Tibial nerve (tissue), 4 donors: ENCODE measurements around the gene TMEM26. TPM values are rescaled to one million over a fixed set of nuclear protein-coding genes. Genes with fewer than 3 reads are reported as not detected.

ENCODE experiments used
- DNase-seq, 2 donors: peaks; one replicate each; pipeline ENCODE4 v3.0.0-alpha.2; 2019; ENCODE audit warnings: low spot score in 2 of 2
- H3K27ac ChIP-seq, 4 donors: fragments of 200-600 bp; sonication (generic) in 3 of 4; one replicate each; pipeline ENCODE4 v1.5.1; 2017 to 2019; ENCODE audit warnings: mild to moderate bottlenecking in 1 of 4
- H3K27me3 ChIP-seq, 2 donors: fragments of 200-600 bp; sonication (generic) in 1 of 2; one replicate each; pipeline versions ENCODE4 v1.5.1 to v1.6.0; 2017 to 2019
- H3K36me3 ChIP-seq, 3 donors: fragments of 200-600 bp; sonication (generic); one replicate each; pipeline ENCODE4 v1.5.1; 2018 to 2019
- H3K4me1 ChIP-seq, 4 donors: fragments of 200-600 bp; sonication (generic) in 3 of 4; one replicate each; pipeline ENCODE4 v1.5.1; 2017 to 2019
- H3K4me3 ChIP-seq, 4 donors: fragments of 200-600 bp; sonication (generic) in 3 of 4; one replicate each; pipeline ENCODE4 v1.5.1; 2017 to 2019; ENCODE audit warnings: mild to moderate bottlenecking in 1 of 4, moderate library complexity in 1 of 4
- H3K9me3 ChIP-seq, 4 donors: fragments of 200-600 bp; sonication (generic) in 3 of 4; one replicate each; pipeline ENCODE4 v1.5.1; 2017 to 2019
- EP300 ChIP-seq, 2 donors: sonication (generic); formaldehyde crosslinking; IDR thresholded peaks; one replicate each; pipeline ENCODE4 v1.6.1; 2017; ENCODE audit warnings: antibody characterized with exemption in 2 of 2, mild to moderate bottlenecking in 1 of 2
- POLR2A ChIP-seq, 2 donors: fragments of 450-650 bp; IDR thresholded peaks; one replicate each; pipeline ENCODE4 v1.6.1; 2017; ENCODE audit warnings: antibody characterized with exemption in 2 of 2, mild to moderate bottlenecking in 2 of 2, moderate library complexity in 2 of 2
- WGBS, 2 donors: methylation state at CpG; one replicate each; pipeline ENCODE4 v1.1.5; 2018; 5-methylcytosine and 5-hydroxymethylcytosine counted together
- total RNA-seq, 4 donors: library from RNA; depleted of rRNA; stranded (reverse); fragments of >200 nt; gene quantifications; one replicate each; pipeline ENCODE4 v1.1.0, GENCODE V29; 2016
- TF ChIP-seq, protein P1 (sequence below), 5 experiments: fragments of 200-600 bp in 3 of 5; fragments of 450-650 bp in 2 of 5; sonication (generic) in 3 of 5; IDR thresholded peaks; one replicate each; pipeline ENCODE4 v1.5.1; 2016 to 2019; ENCODE audit warnings: antibody characterized with exemption in 5 of 5, mild to moderate bottlenecking in 3 of 5, moderate library complexity in 2 of 5

The TMEM26 gene
- total RNA-seq, 4 donors from 2014 or later, result 0.22 TPM; not detected in 3

DNA sequence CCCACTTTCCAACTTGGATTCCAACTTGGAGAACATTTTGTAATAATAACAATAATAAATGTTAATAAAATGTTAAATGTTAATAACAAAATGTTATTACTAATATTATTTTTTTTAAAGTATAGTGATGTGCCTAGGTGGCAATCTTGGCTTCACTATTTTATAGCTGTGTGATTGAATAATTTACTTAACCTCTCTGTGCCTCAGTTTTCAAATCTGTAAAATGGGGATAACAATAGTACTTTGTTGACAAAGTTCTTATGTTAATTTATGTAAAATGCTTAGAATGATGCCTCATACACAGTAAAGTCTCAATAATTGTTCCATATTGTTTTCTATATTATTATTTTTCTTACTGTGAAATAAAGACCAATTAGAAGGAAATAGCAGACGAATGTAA, 23.3 kb upstream of the TMEM26 start:
- Histone ChIP-seq H3K4me3 (no peak overlapping the region), H3K27me3 (no peaks in the 10 kb centered on the region), H3K27ac (no peak overlapping the region), H3K36me3 (no peaks in the 10 kb centered on the region), H3K9me3 (no peaks in the 10 kb centered on the region), H3K4me1 (no peaks in the 10 kb centered on the region)
- TF ChIP-seq EP300 (IDR thresholded peaks at IDR 0.05), result no peak
- WGBS, 2 donors, result 86 to 97% methylated on average over 1 of the region's 1 CpG
- no peak for DNase-seq

DNA sequence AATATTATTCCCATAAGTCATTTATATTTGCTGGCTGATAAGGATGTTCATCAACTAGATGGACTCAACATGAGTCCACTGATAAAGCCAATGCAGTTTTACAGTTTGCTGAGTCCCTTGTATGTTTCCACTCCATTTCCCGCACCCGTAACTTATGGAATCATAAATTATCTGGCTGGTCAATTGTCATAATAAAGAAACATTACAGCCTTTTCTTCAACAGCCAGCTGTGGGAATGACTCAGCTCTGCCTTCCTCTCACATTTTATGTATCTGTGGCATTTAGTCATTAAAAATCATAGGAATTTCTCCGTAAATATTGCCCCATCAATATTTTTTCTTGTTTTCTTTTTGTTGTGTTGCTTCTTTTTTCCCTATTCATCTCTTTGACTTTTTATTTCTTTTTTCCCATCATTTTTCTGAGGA, 22.3 kb upstream of the TMEM26 start:
- Histone ChIP-seq H3K9me3 (no peaks in the 10 kb centered on the region), H3K27me3 (no peaks in the 10 kb centered on the region), H3K27ac (no peak overlapping the region), H3K4me1 (no peaks in the 10 kb centered on the region), H3K36me3 (no peaks in the 10 kb centered on the region), H3K4me3 (no peak overlapping the region)
- WGBS, 2 donors, result 50 to 66% methylated on average over 3 of the region's 3 CpGs
- no peak for DNase-seq
- TF ChIP-seq, protein P1, sequence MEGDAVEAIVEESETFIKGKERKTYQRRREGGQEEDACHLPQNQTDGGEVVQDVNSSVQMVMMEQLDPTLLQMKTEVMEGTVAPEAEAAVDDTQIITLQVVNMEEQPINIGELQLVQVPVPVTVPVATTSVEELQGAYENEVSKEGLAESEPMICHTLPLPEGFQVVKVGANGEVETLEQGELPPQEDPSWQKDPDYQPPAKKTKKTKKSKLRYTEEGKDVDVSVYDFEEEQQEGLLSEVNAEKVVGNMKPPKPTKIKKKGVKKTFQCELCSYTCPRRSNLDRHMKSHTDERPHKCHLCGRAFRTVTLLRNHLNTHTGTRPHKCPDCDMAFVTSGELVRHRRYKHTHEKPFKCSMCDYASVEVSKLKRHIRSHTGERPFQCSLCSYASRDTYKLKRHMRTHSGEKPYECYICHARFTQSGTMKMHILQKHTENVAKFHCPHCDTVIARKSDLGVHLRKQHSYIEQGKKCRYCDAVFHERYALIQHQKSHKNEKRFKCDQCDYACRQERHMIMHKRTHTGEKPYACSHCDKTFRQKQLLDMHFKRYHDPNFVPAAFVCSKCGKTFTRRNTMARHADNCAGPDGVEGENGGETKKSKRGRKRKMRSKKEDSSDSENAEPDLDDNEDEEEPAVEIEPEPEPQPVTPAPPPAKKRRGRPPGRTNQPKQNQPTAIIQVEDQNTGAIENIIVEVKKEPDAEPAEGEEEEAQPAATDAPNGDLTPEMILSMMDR (IDR thresholded peaks at IDR 0.05), result no peak
- TF ChIP-seq POLR2A (IDR thresholded peaks at IDR 0.05), result no peak
- TF ChIP-seq EP300 (IDR thresholded peaks at IDR 0.05), result no peak

DNA sequence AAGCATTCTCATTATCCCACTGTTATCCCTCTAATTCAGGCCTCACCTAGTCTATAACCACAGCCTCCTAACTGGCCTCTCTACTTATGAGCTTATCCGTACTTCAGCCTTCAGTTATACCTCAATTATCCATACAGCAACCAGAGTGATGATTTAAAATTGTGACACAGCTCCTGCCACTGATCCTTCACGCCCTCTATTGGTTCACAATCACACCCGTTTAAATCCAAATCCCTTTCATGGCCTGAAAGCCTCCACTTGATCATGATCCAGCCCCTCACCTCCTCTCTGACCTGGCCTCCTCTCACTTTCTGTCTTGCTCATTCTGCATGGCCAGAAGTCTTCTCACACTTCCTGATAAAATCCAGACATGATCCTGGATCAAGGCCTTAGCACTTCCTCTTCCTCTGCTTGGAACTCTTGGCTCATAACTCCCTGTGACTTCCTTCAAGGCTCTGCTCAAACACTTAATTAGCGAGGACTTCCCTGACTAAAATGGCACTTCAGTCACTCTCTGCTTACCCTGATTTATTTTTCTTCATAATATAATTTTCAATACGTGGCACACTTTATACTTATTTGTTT, 19.0 kb upstream of the TMEM26 start:
- no peaks in the 10 kb centered on the region for H3K27me3 ChIP-seq
- TF ChIP-seq POLR2A (IDR thresholded peaks at IDR 0.05) (no peak), EP300 (IDR thresholded peaks at IDR 0.05) (no peak)
- TF ChIP-seq, protein P1 (IDR thresholded peaks at IDR 0.05), result no peak
- no peak for DNase-seq
- H3K36me3 ChIP-seq, result no peaks in the 10 kb centered on the region
- H3K27ac ChIP-seq, result no peak overlapping the region
- 75% methylated on average over 5 of the region's 5 CpGs for WGBS, 2 donors
- no peaks in the 10 kb centered on the region for H3K9me3 ChIP-seq
- no peak overlapping the region for H3K4me3 ChIP-seq
- H3K4me1 ChIP-seq, result no peaks in the 10 kb centered on the region

DNA sequence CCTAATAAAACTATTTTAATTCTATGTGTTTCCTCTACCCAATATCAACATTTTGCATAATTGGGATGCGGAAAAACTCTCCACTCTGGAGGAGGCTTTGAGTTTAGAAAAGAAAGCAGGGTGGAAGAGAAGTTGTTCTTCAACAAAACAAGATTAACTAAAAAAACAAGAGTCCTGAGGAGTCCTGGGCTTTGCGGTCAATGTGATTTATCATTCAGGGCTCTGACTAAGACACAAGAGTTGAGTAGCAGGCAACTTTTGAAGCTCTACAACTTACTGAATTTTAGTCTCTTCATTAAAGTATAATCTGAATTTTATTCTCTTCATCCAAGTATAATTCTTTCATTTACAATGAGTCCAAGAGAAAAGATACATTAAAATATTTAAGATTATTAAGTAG, 18.3 kb upstream of the TMEM26 start:
- no peak for DNase-seq
- no peaks in the 10 kb centered on the region for H3K36me3 ChIP-seq
- H3K9me3 ChIP-seq, result no peaks in the 10 kb centered on the region
- H3K27me3 ChIP-seq, result no peaks in the 10 kb centered on the region
- WGBS, 2 donors, result 91 to 98% methylated on average over 2 of the region's 2 CpGs
- no peak overlapping the region for H3K27ac ChIP-seq
- TF ChIP-seq POLR2A (IDR thresholded peaks at IDR 0.05) (no peak), EP300 (IDR thresholded peaks at IDR 0.05) (no peak)
- TF ChIP-seq, protein P1 (IDR thresholded peaks at IDR 0.05), result no peak
- no peak overlapping the region for H3K4me3 ChIP-seq
- H3K4me1 ChIP-seq, result no peaks in the 10 kb centered on the region

DNA sequence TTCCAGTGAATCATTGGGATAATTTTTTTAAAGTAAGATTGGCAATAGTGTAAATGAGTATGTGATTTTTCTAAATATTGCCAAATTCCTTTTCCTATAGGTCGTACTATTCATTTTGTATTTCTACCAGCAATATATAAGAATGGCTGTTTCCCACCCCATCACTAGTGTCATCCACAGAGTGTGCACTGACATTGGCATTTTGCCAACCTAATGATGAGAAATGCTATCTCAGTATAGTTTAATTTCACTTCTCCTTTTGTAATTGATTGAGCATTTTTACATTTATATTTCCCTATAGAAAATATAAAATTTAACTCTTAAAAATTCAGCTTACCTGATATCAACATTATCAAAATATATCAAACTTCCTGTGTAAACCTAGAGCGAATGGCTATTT, 17.6 kb upstream of the TMEM26 start:
- H3K27ac ChIP-seq, result no peak overlapping the region
- no peaks in the 10 kb centered on the region for H3K4me1 ChIP-seq
- H3K9me3 ChIP-seq, result no peaks in the 10 kb centered on the region
- no peak for DNase-seq
- TF ChIP-seq POLR2A (IDR thresholded peaks at IDR 0.05) (no peak), EP300 (IDR thresholded peaks at IDR 0.05) (no peak)
- TF ChIP-seq, protein P1 (IDR thresholded peaks at IDR 0.05), result no peak
- H3K4me3 ChIP-seq, result no peak overlapping the region
- H3K36me3 ChIP-seq, result no peaks in the 10 kb centered on the region
- 91 to 94% methylated on average over 2 of the region's 2 CpGs for whole genome bisulfite sequencing, 2 donors
- no peaks in the 10 kb centered on the region for H3K27me3 ChIP-seq
